OCI-LY7 (cell line): ENCODE data around the gene GTF3C1. TPM values are rescaled to one million over a fixed set of nuclear protein-coding genes. Genes with fewer than 3 reads are reported as not detected.
A peak's percentile ranks its signal among the peaks of the same experiment; 100 is the strongest.

Experiments
- BruUV-seq: library from RNA; stranded (reverse); fragments of 400-500 nt; replicated peaks from 2 replicates; lab custom pipeline; 2021; lab: Mats Ljungman, UMichigan
- CTCF ChIA-PET: fragments of 300-600 bp; sonication (Branson Sonifier 250); formaldehyde crosslinking; loops from one replicate; lab custom pipeline; 2022; ENCODE audit warnings: antibody characterized with exemption; ENCODE audit not compliant: unreplicated experiment; lab: Charles Lee
- POLR2A ChIA-PET: fragments of 300-600 bp; sonication (Branson Sonifier 250); formaldehyde crosslinking; loops from one replicate; lab custom pipeline; 2022; ENCODE audit warnings: antibody characterized with exemption; lab: Charles Lee
- DNase-seq: peaks from one replicate; pipeline ENCODE4 v3.0.0-alpha.2; 2015; ENCODE audit warnings: low spot score
- H2AFZ ChIP-seq: fragments of 200-600 bp; sonication (generic), shearing (Covaris generic); 2 replicates; pipeline ENCODE4 v1.6.1; 2014; ENCODE audit warnings: mild to moderate bottlenecking, antibody characterized with exemption, low read length, moderate library complexity
- H3K27ac ChIP-seq: fragments of 200-600 bp; sonication (generic); 2 replicates; pipeline ENCODE4 v1.5.1; 2014; ENCODE audit warnings: mixed run types, low read depth, mild to moderate bottlenecking, moderate library complexity, low read length, inconsistent platforms; ENCODE audit not compliant: poor library complexity, severe bottlenecking
- H3K36me3 ChIP-seq: fragments of 200-600 bp; sonication (generic); 2 replicates; pipeline ENCODE4 v1.6.1; 2014; ENCODE audit warnings: mild to moderate bottlenecking, antibody characterized with exemption, low read length, moderate library complexity, mixed read lengths; ENCODE audit not compliant: insufficient read depth
- H3K4me1 ChIP-seq: fragments of 200-600 bp; sonication (generic); 2 replicates; pipeline ENCODE4 v1.5.1; 2014; ENCODE audit warnings: mild to moderate bottlenecking, low read length; ENCODE audit not compliant: insufficient read depth, poor library complexity, severe bottlenecking
- H3K4me2 ChIP-seq: fragments of 200-600 bp; sonication (generic); 2 replicates; pipeline ENCODE4 v1.6.1; 2014; ENCODE audit warnings: mild to moderate bottlenecking, low read length
- H3K4me3 ChIP-seq: fragments of 200-600 bp; sonication (generic); 2 replicates; pipeline ENCODE4 v1.5.1; 2014; ENCODE audit warnings: mild to moderate bottlenecking, low read depth, low read length; ENCODE audit not compliant: poor library complexity, severe bottlenecking
- H3K79me2 ChIP-seq: fragments of 200-600 bp; sonication (generic); 2 replicates; pipeline ENCODE4 v1.6.1; 2016; ENCODE audit warnings: low read depth, mild to moderate bottlenecking, low read length, moderate library complexity, mixed read lengths; ENCODE audit not compliant: insufficient read depth
- H3K9me2 ChIP-seq: fragments of 200-600 bp; sonication (generic); 2 replicates; pipeline ENCODE4 v1.6.1; 2016; ENCODE audit warnings: mild to moderate bottlenecking, low read length, mixed read lengths; ENCODE audit not compliant: insufficient read depth
- H3K9me3 ChIP-seq: fragments of 200-600 bp; sonication (generic); 2 replicates; pipeline ENCODE4 v1.6.1; 2014; ENCODE audit warnings: mild to moderate bottlenecking, mixed run types, low read length, mixed read lengths
- H4K20me1 ChIP-seq: fragments of 200-600 bp; sonication (generic); 2 replicates; pipeline ENCODE4 v1.6.1; 2014; ENCODE audit warnings: mild to moderate bottlenecking, antibody characterized with exemption, low read length, moderate library complexity, mixed read lengths; ENCODE audit not compliant: insufficient read depth
- CTCF ChIP-seq: fragments of 200-600 bp; sonication (generic); conservative IDR thresholded peaks from 2 replicates; pipeline ENCODE4 v1.5.1; 2014; ENCODE audit warnings: mild to moderate bottlenecking, antibody characterized with exemption, low read length, moderate library complexity, mixed read lengths
- EZH2phosphoT487 ChIP-seq: fragments of 200-600 bp; sonication (generic); IDR thresholded peaks from 2 replicates; pipeline ENCODE4 v1.6.1; 2018; ENCODE audit warnings: low read depth, borderline replicate concordance, mild to moderate bottlenecking, mixed run types, antibody characterized with exemption, low read length, moderate library complexity, mixed read lengths
- intact Hi-C: fragments of 100-400 bp; cut with micrococcal nuclease; formaldehyde crosslinking; loops from one replicate; pipeline ENCODE4 v1.10.0; 2022; ENCODE audit not compliant: unreplicated experiment
- total RNA-seq, 2 experiments: library from RNA; depleted of rRNA in 1 of 2; stranded (reverse); fragments of >200 nt in 1 of 2; shearing (Covaris generic) in 1 of 2; gene quantifications; 2 replicates each; pipeline ENCODE4 v1.2.3, GENCODE V29; 2014 to 2022

Gene GTF3C1
- total RNA-seq, 2 experiments from 2014 or later: 48.3 to 57.1 TPM

- Histone ChIP-seq H4K20me1 (no peaks in the 10 kb centered on the region), H3K36me3 (peaks cover 71% of the 10 kb centered on the region), H3K4me1 (peaks cover 27% of the 10 kb centered on the region), H2AFZ (no peak overlapping the region), H3K4me3 (no peak overlapping the region), H3K9me3 (peaks cover 5% of the 10 kb centered on the region), H3K4me2 (no peak overlapping the region), H3K79me2 (no peaks in the 10 kb centered on the region), H3K27ac (no peak overlapping the region), H3K9me2 (no peaks in the 10 kb centered on the region)
- TF ChIP-seq CTCF: no peak
- TF ChIP-seq EZH2phosphoT487: no peak
- ChIA-PET CTCF (interaction anchor here (0.6 kb wide), 1 partner anchor 16 kb away, joined by 4 read pairs; no protein-coding TSS in a partner anchor), POLR2A (no interaction called here)
- intact Hi-C loops: no loop called here
- DNase-seq: no peak
- BruUV-seq: no TSS peak
These were observed 102.4 kb downstream of the GTF3C1 start for GRCh38 chr16:27447301-27447700.

- no peak overlapping the region for H3K4me2 ChIP-seq
- peaks cover 75% of the 10 kb centered on the region for H3K36me3 ChIP-seq
- ChIA-PET POLR2A (no interaction called here), CTCF (no interaction called here)
- H3K9me3 ChIP-seq: peaks cover 5% of the 10 kb centered on the region
- DNase-seq: no peak
- H2AFZ ChIP-seq: no peak overlapping the region
- no peak overlapping the region for H3K27ac ChIP-seq
- no peaks in the 10 kb centered on the region for H3K9me2 ChIP-seq
- no peaks in the 10 kb centered on the region for H3K79me2 ChIP-seq
- intact Hi-C loops: no loop called here
- H4K20me1 ChIP-seq: no peaks in the 10 kb centered on the region
- no peak for TF ChIP-seq EZH2phosphoT487
- no peak for TF ChIP-seq CTCF
- BruUV-seq: TSS peak; percentile 18
- H3K4me3 ChIP-seq: no peak overlapping the region
- H3K4me1 ChIP-seq: peaks cover 26% of the 10 kb centered on the region
These were observed 103.0 kb downstream of the GTF3C1 start for GRCh38 chr16:27446721-27447120.

GRCh38 chr16:27445502-27446175 is 104.1 kb downstream of the GTF3C1 start:
- H3K4me2 ChIP-seq: no peak overlapping the region
- no peak for DNase-seq
- no peak overlapping the region for H2AFZ ChIP-seq
- no peaks in the 10 kb centered on the region for H4K20me1 ChIP-seq
- no TSS peak for BruUV-seq
- no peak overlapping the region for H3K27ac ChIP-seq
- TF ChIP-seq CTCF (peak; percentile 47), EZH2phosphoT487 (no peak)
- H3K36me3 ChIP-seq: peaks cover 83% of the 10 kb centered on the region
- CTCF ChIA-PET: interaction anchor here (0.6 kb wide), 1 partner anchor 801 kb away, joined by 3 read pairs; no protein-coding TSS in a partner anchor
- POLR2A ChIA-PET: no interaction called here
- no peaks in the 10 kb centered on the region for H3K79me2 ChIP-seq
- H3K9me3 ChIP-seq: peaks cover 5% of the 10 kb centered on the region
- H3K9me2 ChIP-seq: no peaks in the 10 kb centered on the region
- no peak overlapping the region for H3K4me3 ChIP-seq
- peaks cover 16% of the 10 kb centered on the region for H3K4me1 ChIP-seq
- intact Hi-C loops: no loop called here
